Spleen (tissue), 7 donors: ENCODE results near the gene DCN.

Source experiments
- CTCF ChIP-seq, 11 experiments: fragments of 200-600 bp in 7 of 11; fragments of 450-650 bp in 4 of 11; sonication (generic) in 4 of 11; IDR thresholded peaks in 8 of 11; conservative IDR thresholded peaks in 3 of 11; 1 replicate in 7 of 11; 2 replicates in 4 of 11; pipeline versions ENCODE4 v1.4.0 to v1.8.0; 2016 to 2021; ENCODE audit warnings: antibody characterized with exemption in 11 of 11, inconsistent platforms in 4 of 11, mild to moderate bottlenecking in 1 of 11
- POLR2A ChIP-seq, 3 donors: fragments of 450-650 bp; IDR thresholded peaks; one replicate each; pipeline ENCODE4 v1.5.1; 2017; ENCODE audit warnings: antibody characterized with exemption in 3 of 3, mild to moderate bottlenecking in 1 of 3
- POLR2AphosphoS5 ChIP-seq, 3 donors: sonication (generic); formaldehyde crosslinking; IDR thresholded peaks; one replicate each; pipeline ENCODE4 v1.5.1; 2017; ENCODE audit warnings: antibody characterized with exemption in 3 of 3
- donor health status: DM: no; HTN: no; CAD: no; lungs with moderate emphysema.
- donor health status: DM: no; HTN: no; CAD: no.
- donor health status: DM: no; HTN: no; CAD: no.

DNA sequence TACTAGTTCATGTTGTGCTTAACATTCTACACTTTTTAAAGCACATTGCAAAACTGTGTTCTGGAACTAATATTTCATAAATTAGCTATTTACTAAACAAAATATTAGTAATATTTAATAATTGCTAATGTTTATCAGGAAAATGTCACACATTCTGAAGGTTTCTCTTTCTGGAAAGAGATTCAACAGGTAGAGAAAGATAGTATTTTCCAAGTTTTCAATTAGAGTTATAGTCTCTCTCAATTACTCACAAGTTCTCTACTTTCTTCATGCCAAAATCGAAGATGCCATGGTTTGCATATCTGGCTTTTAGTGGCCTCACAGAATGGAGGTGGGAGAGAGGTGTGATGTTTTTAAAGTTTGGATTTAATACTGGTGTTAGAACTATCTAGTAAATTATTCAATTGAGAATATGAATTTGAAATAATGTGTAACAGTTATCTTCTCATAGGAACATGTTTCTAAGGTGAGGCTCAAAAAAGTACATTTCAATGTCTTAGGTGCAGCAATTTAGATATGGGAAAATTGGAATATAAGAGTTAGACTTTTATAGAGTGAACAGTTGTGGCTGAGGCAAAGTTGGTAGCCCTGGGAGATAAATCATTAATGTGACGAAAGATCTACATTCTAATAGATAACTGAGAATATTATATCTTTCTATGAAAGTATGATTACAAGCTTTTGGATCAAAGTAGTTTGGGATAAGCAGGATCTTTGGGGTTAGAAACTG lies 72.9 kb downstream of the DCN start:
- no peak for TF ChIP-seq CTCF (IDR thresholded peaks at IDR 0.05 in 8 of 11, conservative IDR thresholded peaks at IDR 0.05 in 3 of 11)
- TF ChIP-seq POLR2A (IDR thresholded peaks at IDR 0.05): no peak
- TF ChIP-seq POLR2AphosphoS5 (IDR thresholded peaks at IDR 0.05): no peak
